ENCODE results near the gene NRG2. TPM values are rescaled to one million over a fixed set of nuclear protein-coding genes. Genes with fewer than 3 reads are reported as not detected.

NRG2 gene
- total and polyA plus RNA-seq, 2 of the 4 experiments (the other 2 are of a cell fraction), result 0.18 TPM; not detected in 1

- Histone ChIP-seq H2AFZ (replicated peaks; ENCODE audit: low read length, poor library complexity) (no peak overlapping the region), H3K4ac (ENCODE audit: low read depth, low read length) (no peak overlapping the region), H2BK120ac (ENCODE audit: low read depth, low read length) (no peak overlapping the region), H3K27me3 (ENCODE audit: control insufficient read depth, insufficient read depth, low read length) (peaks cover 76% of the 10 kb centered on the region), H2BK15ac (ENCODE audit: low read depth, low read length) (no peak overlapping the region), H3K4me3 (ENCODE audit: insufficient read depth, low read depth, low read length) (no peak overlapping the region), H4K91ac (ENCODE audit: insufficient read depth, low read depth, low read length) (no peak overlapping the region), H2AK9ac (replicated peaks; ENCODE audit: low read depth, low read length, poor library complexity) (no peak overlapping the region), H3K23ac (ENCODE audit: low read depth, low read length) (no peak overlapping the region), H3K79me1 (ENCODE audit: low read depth in 1 of 2, low read length in 2 of 2) (no peaks in the 10 kb centered on the region), H4K20me1 (ENCODE audit: insufficient read depth, low read length) (no peaks in the 10 kb centered on the region; the same call in 1 of the 2 replicates), H3K56ac (ENCODE audit: extremely low read depth, insufficient read depth, low read length) (no peak overlapping the region), H3K9me3 (ENCODE audit: control insufficient read depth, insufficient read depth, low read length) (no peaks in the 10 kb centered on the region), H2AK5ac (ENCODE audit: low read depth, low read length) (no peak overlapping the region), H3K4me1 (ENCODE audit: control insufficient read depth, insufficient read depth, low read length) (peaks cover 7% of the 10 kb centered on the region; the same call in 1 of the 2 replicates), H3K27ac (ENCODE audit: insufficient read depth, low read length) (no peak overlapping the region), H3K9me1 (ENCODE audit: insufficient read depth, low read length) (no peaks in the 10 kb centered on the region), H4K5ac (ENCODE audit: low read depth, low read length) (no peak overlapping the region), H2BK20ac (ENCODE audit: low read depth, low read length) (no peak overlapping the region), H3K14ac (replicated peaks; ENCODE audit: low read depth, low read length) (no peak overlapping the region), H3K4me2 (ENCODE audit: low read depth, low read length) (no peak overlapping the region), H3K36me3 (ENCODE audit: control insufficient read depth, insufficient read depth, low read length) (no peaks in the 10 kb centered on the region), H3K9ac (ENCODE audit: low read depth, low read length) (no peak overlapping the region), H3K18ac (ENCODE audit: low read depth, low read length) (no peak overlapping the region), H4K8ac (ENCODE audit: low read depth in 2 of 2, low read length in 2 of 2) (no peak overlapping the region), H2BK5ac (ENCODE audit: low read depth, low read length, poor library complexity, severe bottlenecking) (no peak overlapping the region)
- DNase-seq, result no peak
- in situ Hi-C loops (cut with MboI; ENCODE audit: low sequenced_read_pairs), result no loop called here
- ATAC-seq (ENCODE audit: low read depth), result no peak
- ChIA-PET POLR2A (ENCODE audit: unreplicated experiment) (no interaction called here), CTCF (no interaction called here)
- WGBS, 2 experiments (ENCODE audit: extremely low coverage in 2 of 2, insufficient read length in 1 of 2), result no CpG with 5 or more reads among the region's 3 CpGs
- TF ChIP-seq CEBPB (IDR thresholded peaks at IDR 0.05; ENCODE audit: low read depth, low read length) (no peak), BHLHE40 (IDR thresholded peaks at IDR 0.05; ENCODE audit: low read depth, low read length) (no peak), RFX5 (IDR thresholded peaks at IDR 0.05; ENCODE audit: low read depth, low read length) (no peak), POLR2A (IDR thresholded peaks at IDR 0.05; ENCODE audit: low read depth, low read length) (no peak), RCOR1 (IDR thresholded peaks at IDR 0.05; ENCODE audit: insufficient replicate concordance, low read length) (no peak), FOS (IDR thresholded peaks at IDR 0.05; ENCODE audit: low read depth, low read length) (no peak), MXI1 (IDR thresholded peaks at IDR 0.05; ENCODE audit: borderline replicate concordance, low read depth, low read length) (no peak), SMC3 (IDR thresholded peaks at IDR 0.05; ENCODE audit: low read depth, low read length) (no peak), RAD21 (IDR thresholded peaks at IDR 0.05; ENCODE audit: low read length) (no peak), NFE2L2 (IDR thresholded peaks at IDR 0.05; ENCODE audit: low read depth, low read length) (no peak), MAZ (IDR thresholded peaks at IDR 0.05; ENCODE audit: borderline replicate concordance, low read depth, low read length) (no peak)
- TF ChIP-seq, protein P1, sequence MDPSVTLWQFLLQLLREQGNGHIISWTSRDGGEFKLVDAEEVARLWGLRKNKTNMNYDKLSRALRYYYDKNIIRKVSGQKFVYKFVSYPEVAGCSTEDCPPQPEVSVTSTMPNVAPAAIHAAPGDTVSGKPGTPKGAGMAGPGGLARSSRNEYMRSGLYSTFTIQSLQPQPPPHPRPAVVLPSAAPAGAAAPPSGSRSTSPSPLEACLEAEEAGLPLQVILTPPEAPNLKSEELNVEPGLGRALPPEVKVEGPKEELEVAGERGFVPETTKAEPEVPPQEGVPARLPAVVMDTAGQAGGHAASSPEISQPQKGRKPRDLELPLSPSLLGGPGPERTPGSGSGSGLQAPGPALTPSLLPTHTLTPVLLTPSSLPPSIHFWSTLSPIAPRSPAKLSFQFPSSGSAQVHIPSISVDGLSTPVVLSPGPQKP (IDR thresholded peaks at IDR 0.05; ENCODE audit: borderline replicate concordance, low read depth, low read length), result no peak
- TF ChIP-seq, protein P2, sequence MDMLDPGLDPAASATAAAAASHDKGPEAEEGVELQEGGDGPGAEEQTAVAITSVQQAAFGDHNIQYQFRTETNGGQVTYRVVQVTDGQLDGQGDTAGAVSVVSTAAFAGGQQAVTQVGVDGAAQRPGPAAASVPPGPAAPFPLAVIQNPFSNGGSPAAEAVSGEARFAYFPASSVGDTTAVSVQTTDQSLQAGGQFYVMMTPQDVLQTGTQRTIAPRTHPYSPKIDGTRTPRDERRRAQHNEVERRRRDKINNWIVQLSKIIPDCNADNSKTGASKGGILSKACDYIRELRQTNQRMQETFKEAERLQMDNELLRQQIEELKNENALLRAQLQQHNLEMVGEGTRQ (IDR thresholded peaks at IDR 0.05; ENCODE audit: low read depth, low read length), result no peak
- BruUV-seq (replicated peaks), result no TSS peak
- intact Hi-C loops (cut with micrococcal nuclease), result no loop called here
- dilution Hi-C loops (cut with HindIII; ENCODE audit: low sequenced_read_pairs, unreplicated experiment), result no loop called here
Observed at GRCh38 chr5:139882316-139882715, 160.8 kb downstream of the NRG2 start.

Data from IMR-90 (cell line).